Measurements from ENCODE around the gene MKNK1. TPM values are rescaled to one million over a fixed set of nuclear protein-coding genes. Genes with fewer than 3 reads are reported as not detected.

Gene MKNK1
- total and polyA plus RNA-seq, 2 of the 8 experiments (the other 6 are each of a cell fraction or from before 2014, with no cell fraction given) = 13.9 to 21.5 TPM

- CTCF ChIA-PET (ENCODE audit: partially characterized antibody) = interaction anchor here (0.6 to 25.0 kb wide), 7 partner anchors 8 to 99 kb away, joined by 3 to 1068 read pairs (median 26); partner anchors contain the start of gene DMBX1
- H3K27me3 ChIP-seq (replicated peaks in 1 of 4; ENCODE audit: control insufficient read depth in 3 of 4, extremely low read depth in 1 of 4, insufficient read depth in 3 of 4, low read length in 3 of 4) = peaks cover 31 to 61% (median 55%) of the 10 kb centered on the region in 4 experiments
- TF ChIP-seq YY1 (IDR thresholded peaks at IDR 0.05; ENCODE audit: low read depth, low read length) = no peak
- TF ChIP-seq CBX8 (IDR thresholded peaks at IDR 0.05; ENCODE audit: borderline replicate concordance, low read depth, low read length) = no peak
- TF ChIP-seq TEAD4 (IDR thresholded peaks at IDR 0.05; ENCODE audit: low read depth, low read length) = no peak
These were observed 58.3 kb downstream of the MKNK1 start for GRCh38 chr1:46545784-46546183.

More at GRCh38 chr1:46545784-46546183, 58.3 kb downstream of the MKNK1 start:
- Histone ChIP-seq H4K5ac (ENCODE audit: insufficient read length, low read depth, low read length) (no peak overlapping the region), H3K9me3 (ENCODE audit: insufficient read depth in 2 of 2, low read depth in 1 of 2, low read length in 1 of 2) (no peaks in the 10 kb centered on the region), H2BK120ac (replicated peaks; ENCODE audit: low read depth, low read length) (no peak overlapping the region), H3K4ac (replicated peaks; ENCODE audit: insufficient read length, low read depth, low read length) (no peak overlapping the region), H3K4me2 (ENCODE audit: insufficient read depth in 1 of 2, low read depth in 2 of 2, low read length in 2 of 2) (no peak overlapping the region), H3K23me2 (ENCODE audit: low read depth, low read length) (peaks cover 12% of the 10 kb centered on the region), H4K91ac (replicated peaks; ENCODE audit: insufficient read length, low read length) (no peak overlapping the region), H3K27ac (ENCODE audit: low read depth, low read length) (no peak overlapping the region), H2BK15ac (ENCODE audit: low read length) (no peak overlapping the region), H3K14ac (ENCODE audit: insufficient read length) (no peak overlapping the region), H3K18ac (ENCODE audit: extremely low read depth, low read length) (no peak overlapping the region), H3K36me3 (ENCODE audit: control insufficient read depth in 2 of 4, insufficient read depth in 4 of 4, low read length in 3 of 4) (no peaks in the 10 kb centered on the region), H4K20me1 (replicated peaks in 1 of 2; ENCODE audit: control insufficient read depth in 1 of 2, insufficient read depth in 2 of 2, low read length in 2 of 2) (no peaks in the 10 kb centered on the region), H3K79me1 (ENCODE audit: low read depth, low read length) (no peaks in the 10 kb centered on the region), H4K8ac (ENCODE audit: extremely low read depth, insufficient read depth, low read length) (no peak overlapping the region), H2AK5ac (ENCODE audit: low read depth, low read length) (no peak overlapping the region), H3K9ac (replicated peaks in 1 of 4; ENCODE audit: extremely low read depth in 1 of 4, low read depth in 3 of 4, low read length in 3 of 4) (no peak overlapping the region), H3K79me2 (ENCODE audit: control insufficient read depth in 1 of 2, insufficient read depth in 2 of 2, low read length in 2 of 2) (no peaks in the 10 kb centered on the region), H3K4me1 (replicated peaks in 1 of 4; ENCODE audit: control insufficient read depth in 3 of 4, insufficient read depth in 4 of 4, low read length in 3 of 4) (peaks cover 0 to 27% (median 18%) of the 10 kb centered on the region in 4 experiments; a peak in 6 of 7 replicates), H2AFZ (ENCODE audit: low read length) (no peak overlapping the region), H2BK5ac (ENCODE audit: low read depth, low read length) (no peak overlapping the region), H2BK12ac (ENCODE audit: low read depth, low read length) (no peak overlapping the region), H3K23ac (ENCODE audit: insufficient read length) (no peak overlapping the region), H3K56ac (replicated peaks; ENCODE audit: insufficient read length, low read depth, low read length) (no peak overlapping the region), H2BK20ac (ENCODE audit: low read length) (no peak overlapping the region), H3K4me3 (ENCODE audit: extremely low read depth in 1 of 4, insufficient read depth in 2 of 4, low read depth in 3 of 4, low read length in 4 of 4) (no peak overlapping the region)
- no peak for FAIRE-seq
- WGBS, 2 experiments (ENCODE audit: extremely low coverage in 1 of 2, insufficient coverage in 1 of 2, insufficient read length in 1 of 2, insufficient replicate concordance in 2 of 2, low coverage in 1 of 2, low lambda C conversion rate in 2 of 2, missing lambda C conversion rate in 1 of 2) = 71% methylated on average over 2 of the region's 3 CpGs; no CpG with 5 or more reads in 1 of the 2 experiments
- POLR2A ChIA-PET (ENCODE audit: partially characterized antibody) = interaction anchor here (0.8 to 1.4 kb wide), 3 partner anchors 11 to 15 kb away, joined by 3 to 5 read pairs (median 4); a partner anchor contains a TSS
- DNase-seq (ENCODE audit: low read depth in 1 of 2, low spot score in 2 of 2) = no peak

All from H1 (cell line).